Stimulated activated CD4-positive, alpha-beta T cell treated with anti-CD3 and anti-CD28 coated beads, Interleukin-1b, Interleukin-23, amount 100 ng/mL, for 24 hours (primary cell): ENCODE data around the gene RANBP1.

Source experiments
- DNase-seq, 4 experiments: peaks; one replicate each; pipeline ENCODE4 v3.0.0-alpha.2; 2020; ENCODE audit warnings: low read depth in 4 of 4, low spot score in 1 of 4

The RANBP1 gene

GRCh38 chr22:20135806-20136602 is 20.1 kb downstream of the RANBP1 start:
- no peak for DNase-seq

- DNase-seq = no peak
Measured at GRCh38 chr22:20136603-20136873, 20.6 kb downstream of the RANBP1 start.

- DNase-seq = no peak
Measured at GRCh38 chr22:20137113-20137512, 21.2 kb downstream of the RANBP1 start.

GRCh38 chr22:20137671-20138416 is 21.9 kb downstream of the RANBP1 start:
- no peak for DNase-seq

GRCh38 chr22:20138417-20138738 is 22.5 kb downstream of the RANBP1 start:
- no peak for DNase-seq

GRCh38 chr22:20138868-20139267 is 23.0 kb downstream of the RANBP1 start:
- no peak for DNase-seq

GRCh38 chr22:20139391-20140106 is 23.6 kb downstream of the RANBP1 start:
- no peak for DNase-seq

- DNase-seq = no peak
Measured at GRCh38 chr22:20140107-20140445, 24.2 kb downstream of the RANBP1 start.

GRCh38 chr22:20140521-20140964 is 24.6 kb downstream of the RANBP1 start:
- DNase-seq = no peak

- DNase-seq = no peak
Measured at GRCh38 chr22:20141186-20142077, 25.5 kb downstream of the RANBP1 start.

GRCh38 chr22:20142711-20143621 is 27.1 kb downstream of the RANBP1 start:
- no peak for DNase-seq

GRCh38 chr22:20143883-20144665 is 28.2 kb downstream of the RANBP1 start:
- no peak for DNase-seq

GRCh38 chr22:20145206-20145831 is 29.4 kb downstream of the RANBP1 start:
- DNase-seq = no peak

- no peak for DNase-seq
Measured at GRCh38 chr22:20145832-20146223, 29.9 kb downstream of the RANBP1 start.

GRCh38 chr22:20146777-20147176 is 30.9 kb downstream of the RANBP1 start:
- no peak for DNase-seq

- no peak for DNase-seq
Measured at GRCh38 chr22:20147237-20147988, 31.5 kb downstream of the RANBP1 start.

- no peak for DNase-seq
Measured at GRCh38 chr22:20148414-20148813, 32.5 kb downstream of the RANBP1 start.
